Neutrophil (primary cell): ENCODE data around the gene PRR33.

Experiments used
- H3K27ac ChIP-seq: fragments of 200-600 bp; sonication (generic); 2 replicates; pipeline ENCODE4 v1.5.1; 2016; ENCODE audit warnings: mild to moderate bottlenecking, moderate library complexity
- H3K27me3 ChIP-seq: fragments of 200-600 bp; sonication (generic); 2 replicates; pipeline ENCODE4 v1.6.0; 2016; ENCODE audit warnings: mild to moderate bottlenecking
- H3K36me3 ChIP-seq: fragments of 200-600 bp; sonication (generic); 2 replicates; pipeline ENCODE4 v1.5.1; 2017
- H3K4me1 ChIP-seq, 2 experiments: fragments of 200-600 bp in 1 of 2; sonication (generic) in 1 of 2; 1 replicate in 1 of 2; 2 replicates in 1 of 2; pipeline versions ENCODE4 v1.5.1 to v1.6.1; 2013 to 2016; ENCODE audit warnings: low read depth in 1 of 2, low read length in 1 of 2, mild to moderate bottlenecking in 1 of 2, moderate library complexity in 1 of 2; ENCODE audit not compliant: control insufficient read depth in 1 of 2, insufficient read depth in 1 of 2
- H3K4me3 ChIP-seq, 2 experiments: fragments of 200-600 bp in 1 of 2; sonication (generic) in 1 of 2; 1 replicate in 1 of 2; 2 replicates in 1 of 2; pipeline ENCODE4 v1.5.1; 2013 to 2016; ENCODE audit warnings: low read depth in 1 of 2, low read length in 1 of 2, mild to moderate bottlenecking in 1 of 2, moderate library complexity in 1 of 2
- H3K9me3 ChIP-seq: fragments of 200-600 bp; sonication (generic); 2 replicates; pipeline ENCODE4 v1.5.1; 2016
- TF ChIP-seq, protein P1 (sequence below): fragments of 200-600 bp; sonication (generic); IDR thresholded peaks from 2 replicates; pipeline ENCODE4 v1.5.1; 2016; ENCODE audit warnings: antibody characterized with exemption

Gene PRR33

GRCh38 chr11:1882265-1883238, 9.1 kb downstream of the PRR33 start:
- Histone ChIP-seq H3K4me1 (peaks cover 38 to 63% of the 10 kb centered on the region in 2 experiments), H3K36me3 (peaks cover 100% of the 10 kb centered on the region), H3K27ac (peak overlapping the region; percentile 64)

DNA sequence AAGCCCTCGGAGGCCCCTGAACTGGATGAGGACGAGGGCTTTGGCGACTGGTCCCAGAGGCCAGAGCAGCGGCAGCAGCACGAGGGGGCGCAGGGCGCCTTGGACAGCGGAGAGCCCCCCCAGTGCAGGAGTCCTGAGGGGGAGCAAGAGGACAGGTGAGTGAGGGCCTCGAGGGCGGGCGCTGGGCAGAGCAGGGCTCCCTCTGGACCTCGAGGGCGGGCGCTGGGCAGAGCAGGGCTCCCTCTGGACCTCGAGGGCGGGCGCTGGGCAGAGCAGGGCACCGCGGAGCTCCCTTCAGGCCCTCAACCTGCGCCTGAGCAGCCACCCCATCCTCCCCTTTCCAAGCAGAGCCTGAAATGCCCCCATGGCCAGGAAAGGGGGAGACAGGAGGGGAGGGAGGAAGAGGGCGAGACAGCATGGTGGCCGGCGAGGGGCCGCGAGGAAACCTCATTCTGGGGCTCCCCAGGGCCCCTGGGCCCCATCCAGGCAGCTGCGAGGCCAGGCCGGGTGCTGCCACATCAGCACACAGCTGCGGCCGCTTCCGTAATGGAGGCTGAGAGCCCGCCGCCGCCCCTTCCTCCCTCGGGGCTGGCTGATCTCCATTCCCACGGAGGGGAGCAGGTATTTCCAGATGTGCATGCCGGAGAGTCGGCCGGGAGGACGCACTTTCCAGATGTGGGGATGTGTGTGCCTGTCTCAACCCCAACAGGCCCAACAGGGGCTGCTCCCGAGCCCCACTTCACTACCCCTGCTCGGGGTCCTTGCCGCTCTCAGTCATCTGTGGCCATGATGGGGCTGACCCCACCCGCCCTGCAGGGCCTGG, 10.0 kb downstream of the PRR33 start:
- Histone ChIP-seq H3K4me3 (no peak overlapping the region), H3K27me3 (peaks cover 7% of the 10 kb centered on the region), H3K4me1 (peaks cover 39 to 60% of the 10 kb centered on the region in 2 experiments), H3K9me3 (no peaks in the 10 kb centered on the region), H3K27ac (peak overlapping the region; percentile 64), H3K36me3 (peaks cover 98% of the 10 kb centered on the region)
- TF ChIP-seq, protein P1, sequence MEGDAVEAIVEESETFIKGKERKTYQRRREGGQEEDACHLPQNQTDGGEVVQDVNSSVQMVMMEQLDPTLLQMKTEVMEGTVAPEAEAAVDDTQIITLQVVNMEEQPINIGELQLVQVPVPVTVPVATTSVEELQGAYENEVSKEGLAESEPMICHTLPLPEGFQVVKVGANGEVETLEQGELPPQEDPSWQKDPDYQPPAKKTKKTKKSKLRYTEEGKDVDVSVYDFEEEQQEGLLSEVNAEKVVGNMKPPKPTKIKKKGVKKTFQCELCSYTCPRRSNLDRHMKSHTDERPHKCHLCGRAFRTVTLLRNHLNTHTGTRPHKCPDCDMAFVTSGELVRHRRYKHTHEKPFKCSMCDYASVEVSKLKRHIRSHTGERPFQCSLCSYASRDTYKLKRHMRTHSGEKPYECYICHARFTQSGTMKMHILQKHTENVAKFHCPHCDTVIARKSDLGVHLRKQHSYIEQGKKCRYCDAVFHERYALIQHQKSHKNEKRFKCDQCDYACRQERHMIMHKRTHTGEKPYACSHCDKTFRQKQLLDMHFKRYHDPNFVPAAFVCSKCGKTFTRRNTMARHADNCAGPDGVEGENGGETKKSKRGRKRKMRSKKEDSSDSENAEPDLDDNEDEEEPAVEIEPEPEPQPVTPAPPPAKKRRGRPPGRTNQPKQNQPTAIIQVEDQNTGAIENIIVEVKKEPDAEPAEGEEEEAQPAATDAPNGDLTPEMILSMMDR: no peak

More at GRCh38 chr11:1882265-1883238, 9.1 kb downstream of the PRR33 start:
- peaks cover 16% of the 10 kb centered on the region for H3K27me3 ChIP-seq
- TF ChIP-seq, protein P1: peak; percentile 83
- no peaks in the 10 kb centered on the region for H3K9me3 ChIP-seq
- no peak overlapping the region for H3K4me3 ChIP-seq

DNA sequence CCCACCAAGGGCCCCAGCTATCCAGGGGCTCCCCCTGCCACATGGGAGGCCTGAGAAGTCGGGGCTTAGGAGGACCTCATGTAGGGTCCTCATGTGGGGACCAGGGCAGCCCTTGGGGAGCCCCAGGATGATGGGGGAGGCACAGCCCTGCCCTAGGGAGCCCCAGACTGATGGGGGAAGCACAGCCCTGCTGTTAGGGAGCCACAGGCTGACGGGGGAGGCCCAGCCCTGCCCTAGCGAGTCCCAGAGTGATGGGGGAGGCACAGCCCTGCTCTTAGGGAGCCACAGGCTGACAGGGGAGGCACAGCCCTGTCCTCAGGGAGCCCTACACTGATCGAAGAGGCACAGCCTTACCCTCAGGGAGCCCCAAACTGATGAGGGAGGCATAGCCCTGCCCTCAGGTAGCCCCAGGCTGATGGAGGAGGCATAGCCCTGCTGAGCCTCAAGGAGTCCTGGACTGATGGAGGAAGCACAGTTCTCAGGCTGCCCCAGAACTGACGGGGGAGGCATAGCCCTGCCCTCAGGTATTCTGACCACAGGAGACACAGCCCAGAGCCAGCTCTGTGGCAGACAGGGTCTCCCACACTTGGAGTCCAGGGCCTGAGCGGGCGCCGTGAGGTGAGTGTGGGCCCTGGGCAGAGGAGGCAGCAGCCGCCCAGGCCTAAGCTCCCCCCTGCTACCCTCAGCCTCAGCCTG, 10.8 kb downstream of the PRR33 start:
- Histone ChIP-seq H3K4me1 (peaks cover 45 to 65% of the 10 kb centered on the region in 2 experiments), H3K9me3 (no peaks in the 10 kb centered on the region), H3K36me3 (peaks cover 98% of the 10 kb centered on the region), H3K27ac (peak overlapping the region; percentile 64), H3K4me3 (no peak overlapping the region), H3K27me3 (no peaks in the 10 kb centered on the region)
- TF ChIP-seq, protein P1: no peak

GRCh38 chr11:1879941-1880720, 11.6 kb downstream of the PRR33 start:
- TF ChIP-seq, protein P1: no peak
- H3K36me3 ChIP-seq: peaks cover 98% of the 10 kb centered on the region
- H3K27me3 ChIP-seq: no peaks in the 10 kb centered on the region
- no peaks in the 10 kb centered on the region for H3K9me3 ChIP-seq
- peak overlapping the region; percentile 64 for H3K27ac ChIP-seq
- no peak overlapping the region for H3K4me3 ChIP-seq
- peaks cover 45 to 73% of the 10 kb centered on the region in 2 experiments for H3K4me1 ChIP-seq
